PFSK-1 (cell line): ENCODE measurements around the gene VTI1A.

Experiments used
- FOXP2 ChIP-seq: optimal IDR thresholded peaks from 2 replicates; pipeline ENCODE3; 2011; ENCODE audit warnings: borderline replicate concordance, control low read depth, inconsistent platforms; ENCODE audit not compliant: insufficient read depth; ENCODE audit errors: extremely low read length, extremely low read depth
- POLR2AphosphoS5 ChIP-seq: IDR thresholded peaks from 2 replicates; pipeline ENCODE4 v1.6.1; 2012; ENCODE audit warnings: low read depth, mild to moderate bottlenecking, control low read depth, low read length, moderate library complexity
- SIN3A ChIP-seq: IDR thresholded peaks from 2 replicates; pipeline ENCODE4 v1.6.1; 2012; ENCODE audit warnings: mild to moderate bottlenecking, low read length, moderate library complexity, borderline replicate concordance; ENCODE audit not compliant: insufficient read depth
- TAF1 ChIP-seq: IDR thresholded peaks from 2 replicates; pipeline ENCODE4 v1.6.1; 2012; ENCODE audit warnings: low read length, control low read depth, borderline replicate concordance; ENCODE audit not compliant: insufficient read depth
- TF ChIP-seq, protein P1 (sequence below), 2 experiments: IDR thresholded peaks; 2 replicates each; pipeline versions ENCODE4 v1.6.1 to v1.8.0; 2011 to 2012; ENCODE audit warnings: low read depth in 2 of 2, low read length in 2 of 2, control low read depth in 1 of 2, inconsistent platforms in 1 of 2, mild to moderate bottlenecking in 1 of 2, moderate library complexity in 1 of 2; ENCODE audit not compliant: insufficient read depth in 1 of 2

The VTI1A gene

DNA sequence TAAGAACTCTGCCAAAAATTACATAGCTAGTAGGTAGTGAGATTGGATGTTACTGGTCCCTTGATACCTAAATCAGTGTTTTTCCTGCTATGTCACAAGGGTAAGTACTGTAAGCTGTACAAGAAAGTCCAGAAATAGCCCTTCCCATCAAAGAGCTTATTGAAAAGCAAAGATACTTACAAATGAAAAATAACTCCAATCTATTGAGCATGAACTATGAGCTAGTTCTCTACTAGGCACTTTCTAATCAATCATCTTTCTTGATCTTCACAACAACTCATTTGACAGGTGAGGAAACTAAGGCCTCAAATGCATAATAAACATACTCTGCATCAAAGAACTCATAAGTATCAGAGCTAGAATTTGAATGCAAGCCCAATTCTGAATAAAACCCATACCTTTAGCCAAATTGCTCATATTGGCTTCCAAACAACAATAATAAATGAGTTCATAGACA, 253.2 kb downstream of the VTI1A start:
- TF ChIP-seq TAF1 = no peak
- TF ChIP-seq POLR2AphosphoS5 = no peak
- TF ChIP-seq FOXP2 = no peak
- TF ChIP-seq, protein P1, sequence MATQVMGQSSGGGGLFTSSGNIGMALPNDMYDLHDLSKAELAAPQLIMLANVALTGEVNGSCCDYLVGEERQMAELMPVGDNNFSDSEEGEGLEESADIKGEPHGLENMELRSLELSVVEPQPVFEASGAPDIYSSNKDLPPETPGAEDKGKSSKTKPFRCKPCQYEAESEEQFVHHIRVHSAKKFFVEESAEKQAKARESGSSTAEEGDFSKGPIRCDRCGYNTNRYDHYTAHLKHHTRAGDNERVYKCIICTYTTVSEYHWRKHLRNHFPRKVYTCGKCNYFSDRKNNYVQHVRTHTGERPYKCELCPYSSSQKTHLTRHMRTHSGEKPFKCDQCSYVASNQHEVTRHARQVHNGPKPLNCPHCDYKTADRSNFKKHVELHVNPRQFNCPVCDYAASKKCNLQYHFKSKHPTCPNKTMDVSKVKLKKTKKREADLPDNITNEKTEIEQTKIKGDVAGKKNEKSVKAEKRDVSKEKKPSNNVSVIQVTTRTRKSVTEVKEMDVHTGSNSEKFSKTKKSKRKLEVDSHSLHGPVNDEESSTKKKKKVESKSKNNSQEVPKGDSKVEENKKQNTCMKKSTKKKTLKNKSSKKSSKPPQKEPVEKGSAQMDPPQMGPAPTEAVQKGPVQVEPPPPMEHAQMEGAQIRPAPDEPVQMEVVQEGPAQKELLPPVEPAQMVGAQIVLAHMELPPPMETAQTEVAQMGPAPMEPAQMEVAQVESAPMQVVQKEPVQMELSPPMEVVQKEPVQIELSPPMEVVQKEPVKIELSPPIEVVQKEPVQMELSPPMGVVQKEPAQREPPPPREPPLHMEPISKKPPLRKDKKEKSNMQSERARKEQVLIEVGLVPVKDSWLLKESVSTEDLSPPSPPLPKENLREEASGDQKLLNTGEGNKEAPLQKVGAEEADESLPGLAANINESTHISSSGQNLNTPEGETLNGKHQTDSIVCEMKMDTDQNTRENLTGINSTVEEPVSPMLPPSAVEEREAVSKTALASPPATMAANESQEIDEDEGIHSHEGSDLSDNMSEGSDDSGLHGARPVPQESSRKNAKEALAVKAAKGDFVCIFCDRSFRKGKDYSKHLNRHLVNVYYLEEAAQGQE (IDR thresholded peaks at IDR 0.05; ENCODE audit: insufficient read depth in 1 of 2, low read depth in 2 of 2, low read length in 2 of 2) = no peak
- TF ChIP-seq SIN3A = no peak

DNA sequence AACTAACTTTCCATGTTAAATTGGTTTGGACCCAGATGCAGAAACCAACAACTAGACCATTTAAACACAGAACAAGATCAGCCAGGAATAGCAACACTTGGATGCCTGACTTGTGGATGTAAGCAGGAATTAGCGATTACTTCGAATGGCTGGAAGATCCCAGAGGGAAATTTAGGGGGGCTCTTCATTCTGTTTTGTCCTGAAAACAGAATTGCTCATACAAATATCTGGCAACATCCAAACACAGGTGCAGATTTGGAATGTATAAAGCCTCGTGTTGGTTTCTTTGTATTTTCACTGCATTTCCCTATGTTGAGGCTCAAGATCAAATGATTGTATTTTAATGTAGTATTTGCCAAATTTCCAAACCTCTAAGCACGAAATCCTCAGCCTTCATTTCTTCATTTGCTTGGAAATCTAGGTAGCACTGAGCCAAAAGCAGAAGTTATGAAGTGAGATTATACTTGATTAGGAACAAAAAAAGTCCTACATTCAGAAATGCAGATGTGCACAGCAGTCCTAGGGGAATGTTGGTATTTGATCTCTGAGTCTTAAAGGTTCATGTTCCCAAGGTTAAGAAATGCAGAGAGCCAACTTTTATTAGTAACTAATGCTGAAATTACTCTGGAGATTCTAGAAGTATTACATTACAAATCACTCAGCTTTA, 254.3 kb downstream of the VTI1A start:
- TF ChIP-seq FOXP2 = no peak
- no peak for TF ChIP-seq TAF1
- TF ChIP-seq, protein P1 (IDR thresholded peaks at IDR 0.05; ENCODE audit: insufficient read depth in 1 of 2, low read depth in 2 of 2, low read length in 2 of 2) = no peak
- no peak for TF ChIP-seq POLR2AphosphoS5
- TF ChIP-seq SIN3A = no peak

DNA sequence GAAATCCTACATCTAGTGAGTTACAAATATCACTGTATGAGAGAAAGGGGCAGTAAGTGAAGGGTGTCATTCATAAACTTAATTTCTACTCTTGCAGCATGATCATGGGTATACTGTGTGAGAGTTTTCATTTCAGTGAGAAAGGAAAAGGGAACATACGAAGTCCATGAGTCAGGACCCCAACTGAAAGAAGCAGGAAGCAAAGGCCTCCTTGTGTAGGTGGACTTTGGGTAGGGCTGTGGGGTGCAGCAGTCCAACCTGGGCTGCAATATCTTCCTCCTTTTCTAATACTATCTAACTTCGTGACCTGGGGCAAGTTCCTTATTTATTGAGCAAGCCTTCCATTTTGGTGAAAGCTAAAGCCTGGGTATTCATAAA, 254.9 kb downstream of the VTI1A start:
- TF ChIP-seq FOXP2 (no peak), SIN3A (no peak), TAF1 (no peak), POLR2AphosphoS5 (no peak)
- TF ChIP-seq, protein P1 (IDR thresholded peaks at IDR 0.05; ENCODE audit: insufficient read depth in 1 of 2, low read depth in 2 of 2, low read length in 2 of 2) = no peak

DNA sequence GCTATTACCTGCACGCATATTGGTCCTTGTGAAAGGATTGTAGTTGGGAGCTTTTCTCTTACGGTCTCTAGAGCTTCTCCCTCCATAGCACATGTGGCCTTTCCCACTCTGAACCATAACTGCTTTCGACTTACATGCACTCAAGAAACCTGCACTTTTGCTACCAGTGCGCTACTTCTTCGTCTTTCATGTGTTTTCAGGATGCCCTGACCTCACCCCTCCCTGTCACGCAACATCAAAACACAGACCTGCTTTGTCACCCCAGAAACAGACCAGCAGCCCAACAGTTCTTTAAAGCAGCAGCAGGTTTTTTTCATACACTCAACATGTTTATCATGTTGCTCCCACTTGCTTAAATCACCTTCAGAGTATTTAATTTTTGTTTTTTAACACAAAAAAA, 259.6 kb downstream of the VTI1A start:
- TF ChIP-seq SIN3A (no peak), TAF1 (no peak), POLR2AphosphoS5 (no peak), FOXP2 (no peak)
- TF ChIP-seq, protein P1 (IDR thresholded peaks at IDR 0.05; ENCODE audit: insufficient read depth in 1 of 2, low read depth in 2 of 2, low read length in 2 of 2) = no peak

- TF ChIP-seq POLR2AphosphoS5 (no peak), SIN3A (no peak), TAF1 (no peak), FOXP2 (no peak)
- TF ChIP-seq, protein P1 (IDR thresholded peaks at IDR 0.05; ENCODE audit: insufficient read depth in 1 of 2, low read depth in 2 of 2, low read length in 2 of 2) = no peak
Observed at GRCh38 chr10:112708461-112708860, 261.4 kb downstream of the VTI1A start.
